Endothelial cell of umbilical vein (primary cell): Measurements from ENCODE around the gene CLDND1. TPM values are rescaled to one million over a fixed set of nuclear protein-coding genes. Genes with fewer than 3 reads are reported as not detected.

ENCODE experiments used
- BruUV-seq: library from RNA; stranded (reverse); fragments of 400-500 nt; replicated peaks from 2 replicates; lab custom pipeline; 2021; lab: Mats Ljungman, UMichigan
- CTCF ChIA-PET: fragments of 300-600, 350-600 bp; sonication (Branson Sonifier 250); formaldehyde crosslinking; loops from one replicate; lab custom pipeline; 2021; ENCODE audit warnings: antibody characterized with exemption, inconsistent platforms; lab: Charles Lee
- POLR2A ChIA-PET: fragments of 300-600, 350-600 bp; sonication (Branson Sonifier 250); formaldehyde crosslinking; loops from one replicate; lab custom pipeline; 2021; ENCODE audit warnings: antibody characterized with exemption, inconsistent platforms; lab: Charles Lee
- DNase-seq: peaks from one replicate; pipeline ENCODE4 v3.0.0-alpha.2; 2011; ENCODE audit warnings: low read depth, low spot score
- FAIRE-seq: peaks from 2 replicates; lab custom pipeline; 2011; peaks lifted over from hg19 to GRCh38; lab: Jason Lieb, UNC
- H2AFZ ChIP-seq: 2 replicates; pipeline ENCODE4 v1.6.0; 2012; ENCODE audit warnings: low read depth, low read length, control low read depth, inconsistent platforms
- H3K27ac ChIP-seq: 2 replicates; pipeline ENCODE4 v1.5.1; 2011; ENCODE audit warnings: low read depth, mild to moderate bottlenecking, control low read depth, low read length, moderate library complexity; ENCODE audit not compliant: insufficient read depth
- H3K27me3 ChIP-seq, 2 experiments: 2 replicates each; pipeline versions ENCODE4 v1.6.0 to v1.6.1; 2011; ENCODE audit warnings: low read length in 2 of 2, mixed read lengths in 1 of 2; ENCODE audit not compliant: control insufficient read depth in 2 of 2, insufficient read depth in 2 of 2
- H3K36me3 ChIP-seq, 2 experiments: 2 replicates in 1 of 2; 3 replicates in 1 of 2; pipeline ENCODE4 v1.5.1; 2011; ENCODE audit warnings: low read length in 2 of 2, mild to moderate bottlenecking in 1 of 2, moderate library complexity in 1 of 2; ENCODE audit not compliant: control insufficient read depth in 2 of 2, insufficient read depth in 2 of 2; ENCODE audit errors: extremely low read depth in 1 of 2
- H3K4me1 ChIP-seq: 3 replicates; pipeline ENCODE4 v1.5.1; 2011; ENCODE audit warnings: mild to moderate bottlenecking, low read length; ENCODE audit not compliant: control insufficient read depth, insufficient read depth; ENCODE audit errors: extremely low read depth
- H3K4me2 ChIP-seq: 2 replicates; pipeline ENCODE4 v1.6.1; 2011; ENCODE audit warnings: low read length, control low read depth, mixed read lengths; ENCODE audit not compliant: insufficient read depth
- H3K4me3 ChIP-seq, 3 experiments: fragments of 200-600 bp in 1 of 3; sonication (generic), shearing (Covaris generic) in 1 of 3; replicated peaks in 1 of 3; 2 replicates each; pipeline ENCODE4 v1.5.1; 2011 to 2016; ENCODE audit warnings: control low read depth in 3 of 3, low read length in 3 of 3, mild to moderate bottlenecking in 2 of 3, inconsistent platforms in 1 of 3, low read depth in 1 of 3, moderate library complexity in 1 of 3; ENCODE audit not compliant: insufficient read depth in 1 of 3
- H3K79me2 ChIP-seq: 2 replicates; pipeline ENCODE4 v1.6.0; 2012; ENCODE audit warnings: low read length, inconsistent platforms; ENCODE audit not compliant: control insufficient read depth, insufficient read depth
- H3K9ac ChIP-seq: replicated peaks from 2 replicates; pipeline ENCODE3; 2011; ENCODE audit warnings: low read length, control low read depth; ENCODE audit not compliant: insufficient read depth; ENCODE audit errors: extremely low read depth
- H3K9me1 ChIP-seq: replicated peaks from 3 replicates; pipeline ENCODE4 v1.6.0; 2011; ENCODE audit warnings: mild to moderate bottlenecking, low read length; ENCODE audit not compliant: control insufficient read depth, insufficient read depth; ENCODE audit errors: extremely low read depth
- H3K9me3 ChIP-seq: replicated peaks from 2 replicates; pipeline ENCODE4 v1.5.1; 2012; ENCODE audit warnings: low read length, inconsistent platforms; ENCODE audit not compliant: control insufficient read depth, insufficient read depth
- H4K20me1 ChIP-seq: replicated peaks from 2 replicates; pipeline ENCODE3; 2011; ENCODE audit warnings: mild to moderate bottlenecking, low read length; ENCODE audit not compliant: control insufficient read depth, insufficient read depth; ENCODE audit errors: extremely low read depth
- EZH2 ChIP-seq: IDR thresholded peaks from 2 replicates; pipeline ENCODE4 v1.6.1; 2012; ENCODE audit warnings: borderline replicate concordance, low read depth, mild to moderate bottlenecking, moderate library complexity, low read length, inconsistent platforms; ENCODE audit not compliant: severe bottlenecking
- FOS ChIP-seq: IDR thresholded peaks from 2 replicates; pipeline ENCODE4 v1.6.1; 2011; ENCODE audit warnings: mild to moderate bottlenecking, low read length, moderate library complexity, borderline replicate concordance; ENCODE audit not compliant: insufficient read depth
- GATA2 ChIP-seq: IDR thresholded peaks from 2 replicates; pipeline ENCODE4 v1.7.0; 2011; ENCODE audit warnings: low read depth, mild to moderate bottlenecking, moderate library complexity, mixed read lengths, low read length; ENCODE audit not compliant: insufficient read length, insufficient read depth
- JUN ChIP-seq: IDR thresholded peaks from 2 replicates; pipeline ENCODE4 v1.6.1; 2011; ENCODE audit warnings: borderline replicate concordance, low read depth; ENCODE audit not compliant: insufficient read length, insufficient read depth
- MAX ChIP-seq: IDR thresholded peaks from 2 replicates; pipeline ENCODE4 v1.6.1; 2011; ENCODE audit not compliant: insufficient read depth, insufficient read length
- MYC ChIP-seq: IDR thresholded peaks from one replicate; pipeline ENCODE4 v1.6.1; 2011; ENCODE audit warnings: mild to moderate bottlenecking, low read depth, low read length
- POLR2A ChIP-seq: IDR thresholded peaks from 2 replicates; pipeline ENCODE4 v1.6.1; 2012; ENCODE audit warnings: low read depth, mild to moderate bottlenecking, control low read depth, low read length
- POLR2AphosphoS5 ChIP-seq: IDR thresholded peaks from 2 replicates; pipeline ENCODE4 v1.6.1; 2012; ENCODE audit warnings: low read depth, mild to moderate bottlenecking, control low read depth, low read length, moderate library complexity; ENCODE audit not compliant: insufficient read depth
- dilution Hi-C: fragments of 300-500 bp; cut with MboI; formaldehyde crosslinking; loops from one replicate; pipeline ENCODE4 v1.15.0; 2019; ENCODE audit warnings: low sequenced_read_pairs; ENCODE audit not compliant: extremely low pct_ligation_motif_present
- intact Hi-C: fragments of 100-400 bp; cut with micrococcal nuclease; formaldehyde crosslinking; loops from one replicate; pipeline ENCODE4 v1.10.0; 2022
- polyA plus RNA-seq, 4 experiments: library from polyadenylated mRNA; depleted of rRNA in 3 of 4; stranded (reverse) in 3 of 4; unstranded in 1 of 4; fragments of >200 nt; gene quantifications; 2 replicates each; pipeline versions ENCODE4 v1.2.1 to v1.2.3, GENCODE V29; 2011 to 2012; ENCODE audit warnings: missing spikeins in 1 of 4
- total RNA-seq: library from RNA; stranded (reverse); gene quantifications from 2 replicates; pipeline ENCODE4 v1.2.3, GENCODE V29; 2021
- TF ChIP-seq, protein P1 (sequence below), 2 donors: IDR thresholded peaks; 1 replicate in 1 of 2; 2 replicates in 1 of 2; pipeline ENCODE4 v1.5.1; 2011; ENCODE audit warnings: low read length in 2 of 2, mild to moderate bottlenecking in 2 of 2, moderate library complexity in 2 of 2, control low read depth in 1 of 2, inconsistent platforms in 1 of 2, low read depth in 1 of 2; ENCODE audit not compliant: insufficient read depth in 1 of 2; ENCODE audit errors: extremely low read depth in 1 of 2

CLDND1 gene
- total and polyA plus RNA-seq, 2 donors (not counting 3 experiments of a cell fraction or from before 2014, with no cell fraction given), result 101 to 214 TPM

DNA sequence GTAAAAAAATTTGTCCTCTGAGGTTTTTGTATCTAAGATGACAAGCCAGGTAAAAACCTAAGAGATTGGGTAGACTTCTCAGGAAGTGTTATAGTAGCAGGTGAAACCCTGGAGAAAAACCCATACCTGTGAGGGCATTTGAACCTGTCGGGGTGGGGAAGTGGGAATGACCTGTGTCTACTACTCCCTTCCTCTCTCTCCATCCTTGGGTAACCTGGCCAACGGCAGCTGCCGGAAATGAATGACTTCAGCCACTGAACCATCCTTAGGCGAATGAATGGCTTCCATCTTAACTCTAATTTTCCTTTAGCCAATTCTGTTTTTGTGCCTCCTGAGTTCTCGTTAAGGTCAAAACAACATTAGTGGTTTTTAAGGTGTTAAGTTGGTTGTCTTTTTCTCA is 25.8 kb upstream of the CLDND1 start:
- Histone ChIP-seq H3K9me3 (no peaks in the 10 kb centered on the region), H3K4me3 (no peak overlapping the region), H3K9me1 (no peaks in the 10 kb centered on the region), H3K9ac (no peak overlapping the region), H3K79me2 (no peaks in the 10 kb centered on the region), H3K36me3 (no peaks in the 10 kb centered on the region), H3K27ac (no peak overlapping the region), H2AFZ (no peak overlapping the region), H3K4me1 (no peaks in the 10 kb centered on the region), H3K4me2 (no peak overlapping the region), H4K20me1 (no peaks in the 10 kb centered on the region), H3K27me3 (peaks cover 22 to 51% of the 10 kb centered on the region in 2 experiments)
- TF ChIP-seq JUN (no peak), MAX (no peak), GATA2 (no peak), FOS (no peak), POLR2AphosphoS5 (no peak), POLR2A (no peak), EZH2 (no peak), MYC (no peak)
- TF ChIP-seq, protein P1, sequence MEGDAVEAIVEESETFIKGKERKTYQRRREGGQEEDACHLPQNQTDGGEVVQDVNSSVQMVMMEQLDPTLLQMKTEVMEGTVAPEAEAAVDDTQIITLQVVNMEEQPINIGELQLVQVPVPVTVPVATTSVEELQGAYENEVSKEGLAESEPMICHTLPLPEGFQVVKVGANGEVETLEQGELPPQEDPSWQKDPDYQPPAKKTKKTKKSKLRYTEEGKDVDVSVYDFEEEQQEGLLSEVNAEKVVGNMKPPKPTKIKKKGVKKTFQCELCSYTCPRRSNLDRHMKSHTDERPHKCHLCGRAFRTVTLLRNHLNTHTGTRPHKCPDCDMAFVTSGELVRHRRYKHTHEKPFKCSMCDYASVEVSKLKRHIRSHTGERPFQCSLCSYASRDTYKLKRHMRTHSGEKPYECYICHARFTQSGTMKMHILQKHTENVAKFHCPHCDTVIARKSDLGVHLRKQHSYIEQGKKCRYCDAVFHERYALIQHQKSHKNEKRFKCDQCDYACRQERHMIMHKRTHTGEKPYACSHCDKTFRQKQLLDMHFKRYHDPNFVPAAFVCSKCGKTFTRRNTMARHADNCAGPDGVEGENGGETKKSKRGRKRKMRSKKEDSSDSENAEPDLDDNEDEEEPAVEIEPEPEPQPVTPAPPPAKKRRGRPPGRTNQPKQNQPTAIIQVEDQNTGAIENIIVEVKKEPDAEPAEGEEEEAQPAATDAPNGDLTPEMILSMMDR (IDR thresholded peaks at IDR 0.05; ENCODE audit: extremely low read depth in 1 of 2, insufficient read depth in 1 of 2, low read depth in 1 of 2, low read length in 2 of 2), result no peak
- intact Hi-C loops (no loop called here), dilution Hi-C loops (no loop called here)
- POLR2A ChIA-PET, result no interaction called here
- FAIRE-seq (no peak), DNase-seq (no peak)
- CTCF ChIA-PET, result no interaction called here
- BruUV-seq, result no TSS peak
